HepG2 (cell line): ENCODE results near the gene SCUBE1.

ENCODE experiments used
- ATF7-NPFF ChIP-seq: sonication (generic); formaldehyde crosslinking; IDR thresholded peaks from 2 replicates; pipeline ENCODE4 v1.8.1; 2023; ENCODE audit warnings: mild to moderate bottlenecking, low read depth, missing genetic modification reagents, moderate library complexity
- EP300 ChIP-seq, 3 experiments: sonication (generic) in 1 of 3; formaldehyde crosslinking in 1 of 3; IDR thresholded peaks; 2 replicates each; pipeline versions ENCODE4 v1.5.1 to v1.6.1; 2011 to 2020; ENCODE audit warnings: low read depth in 2 of 3, low read length in 2 of 3, borderline replicate concordance in 1 of 3, improper control_type of control experiment in 1 of 3, mild to moderate bottlenecking in 1 of 3, missing genetic modification reagents in 1 of 3, moderate library complexity in 1 of 3
- HNRNPL ChIP-seq: fragments of 200-400 bp; formaldehyde crosslinking; IDR thresholded peaks from 2 replicates; pipeline ENCODE4 v1.6.1; 2017; ENCODE audit warnings: mild to moderate bottlenecking, low read depth, low read length
- PHF8 ChIP-seq: sonication (generic); formaldehyde crosslinking; IDR thresholded peaks from 2 replicates; pipeline ENCODE4 v1.5.0; 2020; ENCODE audit warnings: missing genetic modification reagents
- SETDB1 ChIP-seq: sonication (generic); formaldehyde crosslinking; IDR thresholded peaks from 2 replicates; pipeline ENCODE4 v1.5.1; 2020; ENCODE audit warnings: missing genetic modification reagents, mild to moderate bottlenecking, borderline replicate concordance
- SOX13 ChIP-seq, 3 experiments: fragments of 450-650 bp in 1 of 3; sonication (generic) in 1 of 3; formaldehyde crosslinking in 1 of 3; IDR thresholded peaks in 2 of 3; conservative IDR thresholded peaks in 1 of 3; 2 replicates each; pipeline versions ENCODE4 v1.5.0 to v1.6.1; 2016 to 2020; ENCODE audit warnings: antibody characterized with exemption in 1 of 3, mild to moderate bottlenecking in 1 of 3, missing compliant biosample characterization in 1 of 3, missing genetic modification reagents in 1 of 3, moderate library complexity in 1 of 3
- TAF1 ChIP-seq: sonication (generic); formaldehyde crosslinking; IDR thresholded peaks from 2 replicates; pipeline ENCODE4 v1.4.0; 2020; ENCODE audit warnings: missing genetic modification reagents
- ZNF12 ChIP-seq: sonication (generic); formaldehyde crosslinking; IDR thresholded peaks from 2 replicates; pipeline ENCODE4 v1.5.0; 2020; ENCODE audit warnings: missing genetic modification reagents
- TF ChIP-seq, protein P1 (sequence below): sonication (generic); formaldehyde crosslinking; IDR thresholded peaks from 2 replicates; pipeline ENCODE4 v1.5.0; 2020; ENCODE audit warnings: mild to moderate bottlenecking, missing genetic modification reagents, moderate library complexity

DNA sequence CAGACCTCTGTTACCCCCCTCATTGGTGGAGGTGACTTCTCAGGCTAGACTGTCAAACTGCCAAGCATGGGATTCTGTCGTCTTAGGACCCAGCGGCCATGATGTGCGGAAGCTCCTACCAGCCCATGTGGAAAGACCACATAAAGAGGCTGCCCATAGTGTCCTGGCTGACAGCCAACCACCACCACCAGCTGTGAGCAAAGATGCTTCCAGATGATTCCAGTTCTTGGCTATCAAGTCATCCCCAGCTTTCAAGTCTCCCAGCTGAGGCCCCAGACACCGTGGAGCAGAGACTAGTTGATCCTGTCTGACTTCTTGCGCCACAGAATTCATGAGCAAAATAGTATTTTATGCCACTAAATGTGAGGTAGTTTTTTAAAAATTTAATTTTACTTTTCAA is 32.9 kb downstream of the SCUBE1 start:
- TF ChIP-seq, protein P1, sequence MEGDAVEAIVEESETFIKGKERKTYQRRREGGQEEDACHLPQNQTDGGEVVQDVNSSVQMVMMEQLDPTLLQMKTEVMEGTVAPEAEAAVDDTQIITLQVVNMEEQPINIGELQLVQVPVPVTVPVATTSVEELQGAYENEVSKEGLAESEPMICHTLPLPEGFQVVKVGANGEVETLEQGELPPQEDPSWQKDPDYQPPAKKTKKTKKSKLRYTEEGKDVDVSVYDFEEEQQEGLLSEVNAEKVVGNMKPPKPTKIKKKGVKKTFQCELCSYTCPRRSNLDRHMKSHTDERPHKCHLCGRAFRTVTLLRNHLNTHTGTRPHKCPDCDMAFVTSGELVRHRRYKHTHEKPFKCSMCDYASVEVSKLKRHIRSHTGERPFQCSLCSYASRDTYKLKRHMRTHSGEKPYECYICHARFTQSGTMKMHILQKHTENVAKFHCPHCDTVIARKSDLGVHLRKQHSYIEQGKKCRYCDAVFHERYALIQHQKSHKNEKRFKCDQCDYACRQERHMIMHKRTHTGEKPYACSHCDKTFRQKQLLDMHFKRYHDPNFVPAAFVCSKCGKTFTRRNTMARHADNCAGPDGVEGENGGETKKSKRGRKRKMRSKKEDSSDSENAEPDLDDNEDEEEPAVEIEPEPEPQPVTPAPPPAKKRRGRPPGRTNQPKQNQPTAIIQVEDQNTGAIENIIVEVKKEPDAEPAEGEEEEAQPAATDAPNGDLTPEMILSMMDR: no peak
- TF ChIP-seq EP300 (IDR thresholded peaks at IDR 0.05; ENCODE audit: low read depth in 2 of 2, low read length in 2 of 2) (no peak), EP300 (CRISPR knock-in tag; IDR thresholded peaks at IDR 0.05; ENCODE audit: borderline replicate concordance) (no peak), SOX13 (IDR thresholded peaks at IDR 0.05) (no peak), SOX13 (CRISPR knock-in tag; conservative IDR thresholded peaks at IDR 0.05 in 1 of 2, IDR thresholded peaks at IDR 0.05 in 1 of 2) (no peak), ATF7-NPFF (CRISPR knock-in tag) (no peak), ZNF12 (CRISPR knock-in tag) (no peak), HNRNPL (no peak), PHF8 (CRISPR knock-in tag) (no peak), TAF1 (no peak), SETDB1 (no peak)
